Progenitor cell of endocrine pancreas (in vitro differentiated cells): ENCODE data around the gene NID1. TPM values are rescaled to one million over a fixed set of nuclear protein-coding genes. Genes with fewer than 3 reads are reported as not detected.

Experiments used
- total RNA-seq: library from RNA; stranded (reverse); gene quantifications from 2 replicates; pipeline ENCODE4 v1.2.1, GENCODE V29; 2021

The NID1 gene
- total RNA-seq, 1 donor from 2014 or later = 21.0 TPM

Other genes with a start within 250 kb of the NID1 start
- gene LYST, start 198.2 kb downstream of the NID1 start, total RNA-seq = 11.4 and 11.7 TPM in 2 replicates
- gene GPR137B, start 77.4 kb upstream of the NID1 start, total RNA-seq = 6.9 and 9.5 TPM in 2 replicates
- gene ERO1B, start 216.9 kb upstream of the NID1 start, total RNA-seq = 15.1 and 15.4 TPM in 2 replicates